Measurements from ENCODE around the gene OR10G2.
"Not testable (repeated sequence)": the region's sequence is repeated elsewhere in the genome, so short reads cannot be mapped to it uniquely, and the experiment has no call there.

OR10G2 gene

GRCh38 chr14:21634840-21635239, at the start of gene OR10G2:
Gene OR10G2 (minus strand): TSS chr14:21634940. CDS start chr14:21634842, 98 bp downstream.
- no peak for DNase-seq

- no peak for DNase-seq
These were observed 45.3 kb upstream of the OR10G2 start for GRCh38 chr14:21680072-21680471.

GRCh38 chr14:21675566-21675965, 40.8 kb upstream of the OR10G2 start:
- no peak for DNase-seq

- no peak for DNase-seq
These were observed 39.0 kb upstream of the OR10G2 start, which contains the start of gene OR4E1 for GRCh38 chr14:21673718-21674117. Gene OR4E1 (minus strand): TSS chr14:21673818. CDS start chr14:21670935, 2,883 bp downstream.

- DNase-seq: no peak
These were observed 37.4 kb upstream of the OR10G2 start for GRCh38 chr14:21672116-21672515.

GRCh38 chr14:21671371-21671770, 36.6 kb upstream of the OR10G2 start:
- DNase-seq: no peak

GRCh38 chr14:21669284-21669683, 34.5 kb upstream of the OR10G2 start:
- DNase-seq: no peak

- no peak for DNase-seq
These were observed 33.6 kb upstream of the OR10G2 start for GRCh38 chr14:21668377-21668776.

- no peak for DNase-seq
These were observed 22.2 kb upstream of the OR10G2 start for GRCh38 chr14:21656980-21657379.

GRCh38 chr14:21654215-21654614, 19.5 kb upstream of the OR10G2 start:
- no peak for DNase-seq

GRCh38 chr14:21653331-21653885, 18.7 kb upstream of the OR10G2 start, which contains the start of gene OR4E2:
Gene OR4E2 (plus strand): TSS chr14:21653835. CDS start chr14:21665083, 11,248 bp downstream.
- no peak for DNase-seq

- no peak for DNase-seq
These were observed 17.6 kb upstream of the OR10G2 start for GRCh38 chr14:21652209-21652808.

GRCh38 chr14:21647380-21647779, 12.6 kb upstream of the OR10G2 start:
- no peak for DNase-seq

GRCh38 chr14:21643407-21643806, 8.7 kb upstream of the OR10G2 start:
- no peak for DNase-seq

GRCh38 chr14:21642683-21643082, 7.9 kb upstream of the OR10G2 start:
- no peak for DNase-seq

- no peak for DNase-seq
These were observed 3.7 kb downstream of the OR10G2 start for GRCh38 chr14:21631084-21631483.

GRCh38 chr14:21630503-21630902, 4.2 kb downstream of the OR10G2 start:
- DNase-seq: not testable (repeated sequence)

- no peak for DNase-seq
These were observed 8.1 kb downstream of the OR10G2 start for GRCh38 chr14:21626491-21627230.

GRCh38 chr14:21617614-21618013, 17.1 kb downstream of the OR10G2 start:
- no peak for DNase-seq

GRCh38 chr14:21614240-21614639, 20.5 kb downstream of the OR10G2 start:
- no peak for DNase-seq

GRCh38 chr14:21612324-21612723, 22.4 kb downstream of the OR10G2 start:
- DNase-seq: no peak

GRCh38 chr14:21602181-21602580, 32.6 kb downstream of the OR10G2 start:
- not testable (repeated sequence) for DNase-seq

- DNase-seq: no peak
These were observed 45.4 kb downstream of the OR10G2 start for GRCh38 chr14:21589317-21589716.
